H1 (cell line): Measurements from ENCODE around the gene FHIT. TPM values are rescaled to one million over a fixed set of nuclear protein-coding genes. Genes with fewer than 3 reads are reported as not detected.

Source experiments
- ZNF274 ChIP-seq: IDR thresholded peaks from 2 replicates; pipeline ENCODE4 v1.7.0; 2012; ENCODE audit warnings: low read length, borderline replicate concordance; ENCODE audit errors: extremely low read depth
- polyA plus RNA-seq, 7 experiments: library from polyadenylated mRNA; depleted of rRNA in 3 of 7; stranded (reverse) in 5 of 7; unstranded in 2 of 7; fragments of >200 nt in 5 of 7; fragments of 200-250 nt in 2 of 7; gene quantifications; 1 replicate in 5 of 7; 2 replicates in 1 of 7; 4 replicates in 1 of 7; pipeline versions ENCODE4 v1.2.1 to v1.2.3, GENCODE V29; 2011 to 2013; ENCODE audit warnings: missing spikeins in 2 of 7, mixed read lengths in 2 of 7
- total RNA-seq: library from RNA; stranded (reverse); fragmentation: NEBNext Ultra II Directional; extraction: Animal tissue kit (Norgen Biotek cat#: 25700); gene quantifications from 2 replicates; pipeline ENCODE4 v1.2.1, GENCODE V29; 2021
- TF ChIP-seq, protein P1 (sequence below): fragments of 300-600 bp; sonication (generic); IDR thresholded peaks from 2 replicates; pipeline ENCODE4 v1.7.1; 2012; ENCODE audit warnings: low read length, moderate library complexity, mild to moderate bottlenecking, inconsistent platforms; ENCODE audit not compliant: insufficient replicate concordance

Gene FHIT
- total and polyA plus RNA-seq, 2 of the 8 experiments (the other 6 are each of a cell fraction or from before 2014, with no cell fraction given), result 1.2 to 3.2 TPM

DNA sequence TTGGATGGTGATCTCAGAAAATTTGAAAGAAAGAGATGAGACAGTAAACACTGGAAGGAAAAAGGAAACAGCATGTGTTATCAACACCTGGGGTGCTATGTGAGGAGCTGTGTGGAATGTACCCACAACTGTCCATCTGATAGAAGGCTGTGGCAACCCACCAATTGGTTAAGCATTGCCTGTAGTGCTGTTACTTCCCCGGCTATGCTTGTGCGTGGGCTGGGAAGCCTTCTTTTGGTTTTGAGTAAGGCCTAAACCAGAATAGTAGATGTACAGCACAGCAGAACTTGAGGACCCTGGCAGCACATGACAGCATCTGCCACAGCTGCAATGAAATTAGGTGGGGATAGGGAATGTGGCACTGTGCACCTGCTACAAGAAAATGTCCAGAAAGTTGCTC, 184.5 kb downstream of the FHIT start (continued):
- TF ChIP-seq, protein P1, sequence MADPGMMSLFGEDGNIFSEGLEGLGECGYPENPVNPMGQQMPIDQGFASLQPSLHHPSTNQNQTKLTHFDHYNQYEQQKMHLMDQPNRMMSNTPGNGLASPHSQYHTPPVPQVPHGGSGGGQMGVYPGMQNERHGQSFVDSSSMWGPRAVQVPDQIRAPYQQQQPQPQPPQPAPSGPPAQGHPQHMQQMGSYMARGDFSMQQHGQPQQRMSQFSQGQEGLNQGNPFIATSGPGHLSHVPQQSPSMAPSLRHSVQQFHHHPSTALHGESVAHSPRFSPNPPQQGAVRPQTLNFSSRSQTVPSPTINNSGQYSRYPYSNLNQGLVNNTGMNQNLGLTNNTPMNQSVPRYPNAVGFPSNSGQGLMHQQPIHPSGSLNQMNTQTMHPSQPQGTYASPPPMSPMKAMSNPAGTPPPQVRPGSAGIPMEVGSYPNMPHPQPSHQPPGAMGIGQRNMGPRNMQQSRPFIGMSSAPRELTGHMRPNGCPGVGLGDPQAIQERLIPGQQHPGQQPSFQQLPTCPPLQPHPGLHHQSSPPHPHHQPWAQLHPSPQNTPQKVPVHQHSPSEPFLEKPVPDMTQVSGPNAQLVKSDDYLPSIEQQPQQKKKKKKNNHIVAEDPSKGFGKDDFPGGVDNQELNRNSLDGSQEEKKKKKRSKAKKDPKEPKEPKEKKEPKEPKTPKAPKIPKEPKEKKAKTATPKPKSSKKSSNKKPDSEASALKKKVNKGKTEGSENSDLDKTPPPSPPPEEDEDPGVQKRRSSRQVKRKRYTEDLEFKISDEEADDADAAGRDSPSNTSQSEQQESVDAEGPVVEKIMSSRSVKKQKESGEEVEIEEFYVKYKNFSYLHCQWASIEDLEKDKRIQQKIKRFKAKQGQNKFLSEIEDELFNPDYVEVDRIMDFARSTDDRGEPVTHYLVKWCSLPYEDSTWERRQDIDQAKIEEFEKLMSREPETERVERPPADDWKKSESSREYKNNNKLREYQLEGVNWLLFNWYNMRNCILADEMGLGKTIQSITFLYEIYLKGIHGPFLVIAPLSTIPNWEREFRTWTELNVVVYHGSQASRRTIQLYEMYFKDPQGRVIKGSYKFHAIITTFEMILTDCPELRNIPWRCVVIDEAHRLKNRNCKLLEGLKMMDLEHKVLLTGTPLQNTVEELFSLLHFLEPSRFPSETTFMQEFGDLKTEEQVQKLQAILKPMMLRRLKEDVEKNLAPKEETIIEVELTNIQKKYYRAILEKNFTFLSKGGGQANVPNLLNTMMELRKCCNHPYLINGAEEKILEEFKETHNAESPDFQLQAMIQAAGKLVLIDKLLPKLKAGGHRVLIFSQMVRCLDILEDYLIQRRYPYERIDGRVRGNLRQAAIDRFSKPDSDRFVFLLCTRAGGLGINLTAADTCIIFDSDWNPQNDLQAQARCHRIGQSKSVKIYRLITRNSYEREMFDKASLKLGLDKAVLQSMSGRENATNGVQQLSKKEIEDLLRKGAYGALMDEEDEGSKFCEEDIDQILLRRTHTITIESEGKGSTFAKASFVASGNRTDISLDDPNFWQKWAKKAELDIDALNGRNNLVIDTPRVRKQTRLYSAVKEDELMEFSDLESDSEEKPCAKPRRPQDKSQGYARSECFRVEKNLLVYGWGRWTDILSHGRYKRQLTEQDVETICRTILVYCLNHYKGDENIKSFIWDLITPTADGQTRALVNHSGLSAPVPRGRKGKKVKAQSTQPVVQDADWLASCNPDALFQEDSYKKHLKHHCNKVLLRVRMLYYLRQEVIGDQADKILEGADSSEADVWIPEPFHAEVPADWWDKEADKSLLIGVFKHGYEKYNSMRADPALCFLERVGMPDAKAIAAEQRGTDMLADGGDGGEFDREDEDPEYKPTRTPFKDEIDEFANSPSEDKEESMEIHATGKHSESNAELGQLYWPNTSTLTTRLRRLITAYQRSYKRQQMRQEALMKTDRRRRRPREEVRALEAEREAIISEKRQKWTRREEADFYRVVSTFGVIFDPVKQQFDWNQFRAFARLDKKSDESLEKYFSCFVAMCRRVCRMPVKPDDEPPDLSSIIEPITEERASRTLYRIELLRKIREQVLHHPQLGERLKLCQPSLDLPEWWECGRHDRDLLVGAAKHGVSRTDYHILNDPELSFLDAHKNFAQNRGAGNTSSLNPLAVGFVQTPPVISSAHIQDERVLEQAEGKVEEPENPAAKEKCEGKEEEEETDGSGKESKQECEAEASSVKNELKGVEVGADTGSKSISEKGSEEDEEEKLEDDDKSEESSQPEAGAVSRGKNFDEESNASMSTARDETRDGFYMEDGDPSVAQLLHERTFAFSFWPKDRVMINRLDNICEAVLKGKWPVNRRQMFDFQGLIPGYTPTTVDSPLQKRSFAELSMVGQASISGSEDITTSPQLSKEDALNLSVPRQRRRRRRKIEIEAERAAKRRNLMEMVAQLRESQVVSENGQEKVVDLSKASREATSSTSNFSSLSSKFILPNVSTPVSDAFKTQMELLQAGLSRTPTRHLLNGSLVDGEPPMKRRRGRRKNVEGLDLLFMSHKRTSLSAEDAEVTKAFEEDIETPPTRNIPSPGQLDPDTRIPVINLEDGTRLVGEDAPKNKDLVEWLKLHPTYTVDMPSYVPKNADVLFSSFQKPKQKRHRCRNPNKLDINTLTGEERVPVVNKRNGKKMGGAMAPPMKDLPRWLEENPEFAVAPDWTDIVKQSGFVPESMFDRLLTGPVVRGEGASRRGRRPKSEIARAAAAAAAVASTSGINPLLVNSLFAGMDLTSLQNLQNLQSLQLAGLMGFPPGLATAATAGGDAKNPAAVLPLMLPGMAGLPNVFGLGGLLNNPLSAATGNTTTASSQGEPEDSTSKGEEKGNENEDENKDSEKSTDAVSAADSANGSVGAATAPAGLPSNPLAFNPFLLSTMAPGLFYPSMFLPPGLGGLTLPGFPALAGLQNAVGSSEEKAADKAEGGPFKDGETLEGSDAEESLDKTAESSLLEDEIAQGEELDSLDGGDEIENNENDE, result no peak
- TF ChIP-seq ZNF274, result no peak
